ENCODE measurements around the gene CTLA4. TPM values are rescaled to one million over a fixed set of nuclear protein-coding genes. Genes with fewer than 3 reads are reported as not detected.

The CTLA4 gene
- total and polyA plus RNA-seq, 2 experiments from 2014 or later, result not detected

DNA sequence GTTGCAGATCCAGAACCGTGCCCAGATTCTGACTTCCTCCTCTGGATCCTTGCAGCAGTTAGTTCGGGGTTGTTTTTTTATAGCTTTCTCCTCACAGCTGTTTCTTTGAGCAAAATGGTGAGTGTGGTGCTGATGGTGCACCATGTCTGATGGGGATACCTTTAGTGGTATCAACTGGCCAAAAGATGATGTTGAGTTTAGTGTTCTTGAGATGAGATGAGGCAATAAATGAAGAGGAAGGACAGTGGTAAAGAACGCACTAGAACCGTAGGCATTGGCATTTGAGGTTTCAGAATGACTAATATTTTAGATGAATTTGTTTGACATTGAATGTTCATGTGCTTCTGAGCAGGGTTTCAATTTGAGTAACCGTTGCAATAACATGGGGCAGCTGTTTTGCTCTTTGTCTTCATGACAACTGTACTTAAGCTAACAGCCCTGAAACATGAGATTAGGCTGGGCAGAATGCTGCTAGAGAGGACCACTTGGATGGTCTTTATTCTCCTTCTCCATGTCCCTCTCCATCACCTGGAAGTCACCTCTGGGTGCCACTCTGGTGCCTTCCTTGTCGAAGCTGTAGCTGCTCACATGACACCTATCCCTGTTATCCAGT, 3.9 kb downstream of the CTLA4 start:
- no peak for ATAC-seq
- H3K27me3 ChIP-seq (ENCODE audit: insufficient read depth), result no peaks in the 10 kb centered on the region
- H3K36me3 ChIP-seq (ENCODE audit: insufficient read depth), result no peaks in the 10 kb centered on the region
- H3K9me2 ChIP-seq (ENCODE audit: insufficient read depth), result 0 out of 2 replicates have a peak, but pooled peaks cover 9% of the 10 kb centered on the region
- Mint-ChIP-seq H3K9me3 (no peaks in the 10 kb centered on the region), H3K27ac (no peak overlapping the region), H3K4me1 (no peaks in the 10 kb centered on the region; the same call in 2 of the 3 replicates), H3K4me3 (no peak overlapping the region), H3K36me3 (ENCODE audit: low read depth) (no peaks in the 10 kb centered on the region), H3K27me3 (ENCODE audit: insufficient read depth, low read depth, poor library complexity) (no peaks in the 10 kb centered on the region)
- no peak for DNase-seq (ENCODE audit: low spot score)
- H2AFZ ChIP-seq, result no peak overlapping the region
- H3K27ac ChIP-seq (ENCODE audit: low read depth), result no peak overlapping the region
- H3F3A ChIP-seq (replicated peaks; ENCODE audit: low read depth), result no peaks in the 10 kb centered on the region
- no peaks in the 10 kb centered on the region for H4K20me1 ChIP-seq (replicated peaks; ENCODE audit: insufficient read depth)
- no peak overlapping the region for H3K4me2 ChIP-seq
- no peaks in the 10 kb centered on the region for H3K4me1 ChIP-seq (ENCODE audit: insufficient read depth)
- H3K4me3 ChIP-seq, result no peak overlapping the region
- TF ChIP-seq, protein P1, sequence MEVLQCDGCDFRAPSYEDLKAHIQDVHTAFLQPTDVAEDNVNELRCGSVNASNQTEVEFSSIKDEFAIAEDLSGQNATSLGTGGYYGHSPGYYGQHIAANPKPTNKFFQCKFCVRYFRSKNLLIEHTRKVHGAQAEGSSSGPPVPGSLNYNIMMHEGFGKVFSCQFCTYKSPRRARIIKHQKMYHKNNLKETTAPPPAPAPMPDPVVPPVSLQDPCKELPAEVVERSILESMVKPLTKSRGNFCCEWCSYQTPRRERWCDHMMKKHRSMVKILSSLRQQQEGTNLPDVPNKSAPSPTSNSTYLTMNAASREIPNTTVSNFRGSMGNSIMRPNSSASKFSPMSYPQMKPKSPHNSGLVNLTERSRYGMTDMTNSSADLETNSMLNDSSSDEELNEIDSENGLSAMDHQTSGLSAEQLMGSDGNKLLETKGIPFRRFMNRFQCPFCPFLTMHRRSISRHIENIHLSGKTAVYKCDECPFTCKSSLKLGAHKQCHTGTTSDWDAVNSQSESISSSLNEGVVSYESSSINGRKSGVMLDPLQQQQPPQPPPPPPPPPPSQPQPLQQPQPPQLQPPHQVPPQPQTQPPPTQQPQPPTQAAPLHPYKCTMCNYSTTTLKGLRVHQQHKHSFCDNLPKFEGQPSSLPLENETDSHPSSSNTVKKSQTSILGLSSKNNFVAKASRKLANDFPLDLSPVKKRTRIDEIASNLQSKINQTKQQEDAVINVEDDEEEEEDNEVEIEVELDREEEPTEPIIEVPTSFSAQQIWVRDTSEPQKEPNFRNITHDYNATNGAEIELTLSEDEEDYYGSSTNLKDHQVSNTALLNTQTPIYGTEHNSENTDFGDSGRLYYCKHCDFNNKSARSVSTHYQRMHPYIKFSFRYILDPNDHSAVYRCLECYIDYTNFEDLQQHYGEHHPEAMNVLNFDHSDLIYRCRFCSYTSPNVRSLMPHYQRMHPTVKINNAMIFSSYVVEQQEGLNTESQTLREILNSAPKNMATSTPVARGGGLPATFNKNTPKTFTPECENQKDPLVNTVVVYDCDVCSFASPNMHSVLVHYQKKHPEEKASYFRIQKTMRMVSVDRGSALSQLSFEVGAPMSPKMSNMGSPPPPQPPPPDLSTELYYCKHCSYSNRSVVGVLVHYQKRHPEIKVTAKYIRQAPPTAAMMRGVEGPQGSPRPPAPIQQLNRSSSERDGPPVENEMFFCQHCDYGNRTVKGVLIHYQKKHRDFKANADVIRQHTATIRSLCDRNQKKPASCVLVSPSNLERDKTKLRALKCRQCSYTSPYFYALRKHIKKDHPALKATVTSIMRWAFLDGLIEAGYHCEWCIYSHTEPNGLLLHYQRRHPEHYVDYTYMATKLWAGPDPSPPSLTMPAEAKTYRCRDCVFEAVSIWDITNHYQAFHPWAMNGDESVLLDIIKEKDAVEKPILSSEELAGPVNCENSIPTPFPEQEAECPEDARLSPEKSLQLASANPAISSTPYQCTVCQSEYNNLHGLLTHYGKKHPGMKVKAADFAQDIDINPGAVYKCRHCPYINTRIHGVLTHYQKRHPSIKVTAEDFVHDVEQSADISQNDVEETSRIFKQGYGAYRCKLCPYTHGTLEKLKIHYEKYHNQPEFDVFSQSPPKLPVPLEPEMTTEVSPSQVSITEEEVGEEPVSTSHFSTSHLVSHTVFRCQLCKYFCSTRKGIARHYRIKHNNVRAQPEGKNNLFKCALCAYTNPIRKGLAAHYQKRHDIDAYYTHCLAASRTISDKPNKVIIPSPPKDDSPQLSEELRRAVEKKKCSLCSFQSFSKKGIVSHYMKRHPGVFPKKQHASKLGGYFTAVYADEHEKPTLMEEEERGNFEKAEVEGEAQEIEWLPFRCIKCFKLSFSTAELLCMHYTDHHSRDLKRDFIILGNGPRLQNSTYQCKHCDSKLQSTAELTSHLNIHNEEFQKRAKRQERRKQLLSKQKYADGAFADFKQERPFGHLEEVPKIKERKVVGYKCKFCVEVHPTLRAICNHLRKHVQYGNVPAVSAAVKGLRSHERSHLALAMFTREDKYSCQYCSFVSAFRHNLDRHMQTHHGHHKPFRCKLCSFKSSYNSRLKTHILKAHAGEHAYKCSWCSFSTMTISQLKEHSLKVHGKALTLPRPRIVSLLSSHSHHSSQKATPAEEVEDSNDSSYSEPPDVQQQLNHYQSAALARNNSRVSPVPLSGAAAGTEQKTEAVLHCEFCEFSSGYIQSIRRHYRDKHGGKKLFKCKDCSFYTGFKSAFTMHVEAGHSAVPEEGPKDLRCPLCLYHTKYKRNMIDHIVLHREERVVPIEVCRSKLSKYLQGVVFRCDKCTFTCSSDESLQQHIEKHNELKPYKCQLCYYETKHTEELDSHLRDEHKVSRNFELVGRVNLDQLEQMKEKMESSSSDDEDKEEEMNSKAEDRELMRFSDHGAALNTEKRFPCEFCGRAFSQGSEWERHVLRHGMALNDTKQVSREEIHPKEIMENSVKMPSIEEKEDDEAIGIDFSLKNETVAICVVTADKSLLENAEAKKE (CRISPR knock-in tag; IDR thresholded peaks at IDR 0.05), result no peak
- H3K79me2 ChIP-seq (replicated peaks; ENCODE audit: insufficient read depth), result no peaks in the 10 kb centered on the region

DNA sequence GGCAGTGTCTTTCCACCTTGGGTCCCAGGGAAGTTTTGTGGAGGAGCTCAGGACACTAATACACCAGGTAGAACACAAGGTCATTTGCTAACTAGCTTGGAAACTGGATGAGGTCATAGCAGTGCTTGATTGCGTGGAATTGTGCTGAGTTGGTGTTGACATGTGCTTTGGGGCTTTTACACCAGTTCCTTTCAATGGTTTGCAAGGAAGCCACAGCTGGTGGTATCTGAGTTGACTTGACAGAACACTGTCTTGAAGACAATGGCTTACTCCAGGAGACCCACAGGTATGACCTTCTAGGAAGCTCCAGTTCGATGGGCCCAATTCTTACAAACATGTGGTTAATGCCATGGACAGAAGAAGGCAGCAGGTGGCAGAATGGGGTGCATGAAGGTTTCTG, 5.9 kb downstream of the CTLA4 start:
- Mint-ChIP-seq H3K36me3 (ENCODE audit: low read depth) (no peaks in the 10 kb centered on the region), H3K4me3 (no peak overlapping the region), H3K27ac (no peak overlapping the region), H3K4me1 (no peaks in the 10 kb centered on the region; the same call in 2 of the 3 replicates), H3K27me3 (ENCODE audit: insufficient read depth, low read depth, poor library complexity) (no peaks in the 10 kb centered on the region), H3K9me3 (no peaks in the 10 kb centered on the region)
- DNase-seq (ENCODE audit: low spot score) (no peak), ATAC-seq (no peak)
- H3F3A ChIP-seq (replicated peaks; ENCODE audit: low read depth), result no peaks in the 10 kb centered on the region
- H3K4me2 ChIP-seq, result no peak overlapping the region
- H3K4me1 ChIP-seq (ENCODE audit: insufficient read depth), result no peaks in the 10 kb centered on the region
- no peaks in the 10 kb centered on the region for H3K27me3 ChIP-seq (ENCODE audit: insufficient read depth)
- H3K79me2 ChIP-seq (replicated peaks; ENCODE audit: insufficient read depth), result no peaks in the 10 kb centered on the region
- H3K36me3 ChIP-seq (ENCODE audit: insufficient read depth), result no peaks in the 10 kb centered on the region
- H3K9me2 ChIP-seq (ENCODE audit: insufficient read depth), result 0 out of 2 replicates have a peak, but pooled peaks cover 14% of the 10 kb centered on the region
- no peak overlapping the region for H2AFZ ChIP-seq
- no peak overlapping the region for H3K27ac ChIP-seq (ENCODE audit: low read depth)
- H4K20me1 ChIP-seq (replicated peaks; ENCODE audit: insufficient read depth), result no peaks in the 10 kb centered on the region
- no peak overlapping the region for H3K4me3 ChIP-seq
- no peak for TF ChIP-seq CREB1 (CRISPR knock-in tag; IDR thresholded peaks at IDR 0.05; ENCODE audit: low read depth)
- TF ChIP-seq JUNB (IDR thresholded peaks at IDR 0.05; ENCODE audit: unreplicated experiment), result no peak
- TF ChIP-seq ZNF331 (CRISPR knock-in tag; IDR thresholded peaks at IDR 0.05; ENCODE audit: low read depth), result no peak
- TF ChIP-seq EZH2 (IDR thresholded peaks at IDR 0.05; ENCODE audit: low read depth, unreplicated experiment), result no peak
- TF ChIP-seq, protein P2, sequence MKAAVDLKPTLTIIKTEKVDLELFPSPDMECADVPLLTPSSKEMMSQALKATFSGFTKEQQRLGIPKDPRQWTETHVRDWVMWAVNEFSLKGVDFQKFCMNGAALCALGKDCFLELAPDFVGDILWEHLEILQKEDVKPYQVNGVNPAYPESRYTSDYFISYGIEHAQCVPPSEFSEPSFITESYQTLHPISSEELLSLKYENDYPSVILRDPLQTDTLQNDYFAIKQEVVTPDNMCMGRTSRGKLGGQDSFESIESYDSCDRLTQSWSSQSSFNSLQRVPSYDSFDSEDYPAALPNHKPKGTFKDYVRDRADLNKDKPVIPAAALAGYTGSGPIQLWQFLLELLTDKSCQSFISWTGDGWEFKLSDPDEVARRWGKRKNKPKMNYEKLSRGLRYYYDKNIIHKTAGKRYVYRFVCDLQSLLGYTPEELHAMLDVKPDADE (IDR thresholded peaks at IDR 0.05), result no peak
